ENCODE measurements around the gene NBPF3. TPM values are rescaled to one million over a fixed set of nuclear protein-coding genes. Genes with fewer than 3 reads are reported as not detected.

The NBPF3 gene
- total RNA-seq, 1 donor from 2014 or later, result 22.0 TPM

- Histone ChIP-seq H3K4me1 (peaks cover 11% of the 10 kb centered on the region), H3K27ac (no peak overlapping the region), H3K36me3 (no peaks in the 10 kb centered on the region), H3K9ac (no peak overlapping the region), H4K20me1 (ENCODE audit: low read depth) (no peaks in the 10 kb centered on the region), H3K27me3 (no peaks in the 10 kb centered on the region), H3K4me2 (no peak overlapping the region), H3K4me3 (no peak overlapping the region), H3K79me2 (ENCODE audit: low read depth) (no peaks in the 10 kb centered on the region), H3K9me3 (ENCODE audit: low read depth) (no peaks in the 10 kb centered on the region), H2AFZ (replicated peaks) (no peak overlapping the region), H3F3A (ENCODE audit: low read depth) (peaks cover 6% of the 10 kb centered on the region)
- H3K9me3 Mint-ChIP-seq, result peaks cover 3% of the 10 kb centered on the region
- H3K4me1 Mint-ChIP-seq, result peaks cover 16% of the 10 kb centered on the region
- H3K27me3 Mint-ChIP-seq (ENCODE audit: insufficient read depth, low read depth), result peaks cover 4% of the 10 kb centered on the region
- DNase-seq (ENCODE audit: low spot score), result no peak
- TF ChIP-seq EZH2phosphoT487 (IDR thresholded peaks at IDR 0.05), result no peak
- TF ChIP-seq, protein P1, sequence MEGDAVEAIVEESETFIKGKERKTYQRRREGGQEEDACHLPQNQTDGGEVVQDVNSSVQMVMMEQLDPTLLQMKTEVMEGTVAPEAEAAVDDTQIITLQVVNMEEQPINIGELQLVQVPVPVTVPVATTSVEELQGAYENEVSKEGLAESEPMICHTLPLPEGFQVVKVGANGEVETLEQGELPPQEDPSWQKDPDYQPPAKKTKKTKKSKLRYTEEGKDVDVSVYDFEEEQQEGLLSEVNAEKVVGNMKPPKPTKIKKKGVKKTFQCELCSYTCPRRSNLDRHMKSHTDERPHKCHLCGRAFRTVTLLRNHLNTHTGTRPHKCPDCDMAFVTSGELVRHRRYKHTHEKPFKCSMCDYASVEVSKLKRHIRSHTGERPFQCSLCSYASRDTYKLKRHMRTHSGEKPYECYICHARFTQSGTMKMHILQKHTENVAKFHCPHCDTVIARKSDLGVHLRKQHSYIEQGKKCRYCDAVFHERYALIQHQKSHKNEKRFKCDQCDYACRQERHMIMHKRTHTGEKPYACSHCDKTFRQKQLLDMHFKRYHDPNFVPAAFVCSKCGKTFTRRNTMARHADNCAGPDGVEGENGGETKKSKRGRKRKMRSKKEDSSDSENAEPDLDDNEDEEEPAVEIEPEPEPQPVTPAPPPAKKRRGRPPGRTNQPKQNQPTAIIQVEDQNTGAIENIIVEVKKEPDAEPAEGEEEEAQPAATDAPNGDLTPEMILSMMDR (IDR thresholded peaks at IDR 0.05), result no peak
- no peak for TF ChIP-seq EZH2 (IDR thresholded peaks at IDR 0.05)
- H3K36me3 Mint-ChIP-seq, result no peaks in the 10 kb centered on the region
- no peak overlapping the region for H3K4me3 Mint-ChIP-seq
- no peak overlapping the region for H3K27ac Mint-ChIP-seq
Measured at GRCh38 chr1:21499283-21499950, 59.5 kb downstream of the NBPF3 start.

DNA sequence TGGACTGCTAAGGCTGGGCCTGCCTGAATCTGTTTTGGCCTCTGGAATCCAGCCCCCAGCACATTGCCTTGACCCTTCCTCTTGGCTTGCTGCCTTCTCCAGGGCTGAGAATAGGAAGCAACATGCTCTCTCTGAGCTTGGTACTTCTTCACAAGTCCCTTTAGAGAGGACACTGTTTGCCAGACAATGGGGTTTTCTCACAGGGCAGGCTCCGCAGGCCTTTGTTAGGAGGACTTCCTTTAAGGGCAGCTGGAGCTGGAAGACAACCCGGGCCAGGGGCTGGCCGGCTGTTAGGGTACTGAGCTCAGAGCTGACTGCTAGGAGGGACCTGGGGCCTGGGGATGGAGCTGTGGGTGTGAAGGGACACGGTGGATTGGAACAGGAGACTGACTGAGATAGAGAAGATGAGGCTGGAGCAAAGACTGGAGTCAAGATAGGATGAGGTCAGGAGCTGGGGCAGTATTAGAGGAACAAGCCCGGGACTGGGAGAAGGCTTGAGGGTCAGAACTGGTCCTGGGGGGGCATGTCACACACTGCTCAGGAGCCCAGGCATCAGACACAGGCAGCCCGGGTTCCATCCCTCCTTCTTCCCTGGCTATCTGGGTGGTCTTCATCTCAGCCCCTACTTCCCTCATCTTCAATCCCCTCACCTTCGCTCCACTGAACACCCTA is 63.9 kb downstream of the NBPF3 start:
- Histone ChIP-seq H3F3A (ENCODE audit: low read depth) (peaks cover 8% of the 10 kb centered on the region), H3K4me2 (no peak overlapping the region), H3K4me1 (peaks cover 12% of the 10 kb centered on the region), H3K27ac (no peak overlapping the region), H2AFZ (replicated peaks) (no peak overlapping the region), H3K79me2 (ENCODE audit: low read depth) (no peaks in the 10 kb centered on the region), H3K9ac (no peak overlapping the region), H3K27me3 (peaks cover 12% of the 10 kb centered on the region), H3K4me3 (no peak overlapping the region), H4K20me1 (ENCODE audit: low read depth) (no peaks in the 10 kb centered on the region), H3K9me3 (ENCODE audit: low read depth) (no peaks in the 10 kb centered on the region), H3K36me3 (no peaks in the 10 kb centered on the region)
- H3K27me3 Mint-ChIP-seq (ENCODE audit: insufficient read depth, low read depth), result peaks cover 19% of the 10 kb centered on the region
- peak overlapping the region; percentile 50 for H3K27ac Mint-ChIP-seq
- no peaks in the 10 kb centered on the region for H3K36me3 Mint-ChIP-seq
- peaks cover 3% of the 10 kb centered on the region for H3K9me3 Mint-ChIP-seq
- peak; percentile 63 for DNase-seq (ENCODE audit: low spot score)
- no peak for TF ChIP-seq EZH2phosphoT487 (IDR thresholded peaks at IDR 0.05)
- no peak for TF ChIP-seq EZH2 (IDR thresholded peaks at IDR 0.05)
- TF ChIP-seq, protein P1 (IDR thresholded peaks at IDR 0.05), result no peak
- H3K4me1 Mint-ChIP-seq, result peaks cover 13% of the 10 kb centered on the region
- H3K4me3 Mint-ChIP-seq, result no peak overlapping the region

DNA sequence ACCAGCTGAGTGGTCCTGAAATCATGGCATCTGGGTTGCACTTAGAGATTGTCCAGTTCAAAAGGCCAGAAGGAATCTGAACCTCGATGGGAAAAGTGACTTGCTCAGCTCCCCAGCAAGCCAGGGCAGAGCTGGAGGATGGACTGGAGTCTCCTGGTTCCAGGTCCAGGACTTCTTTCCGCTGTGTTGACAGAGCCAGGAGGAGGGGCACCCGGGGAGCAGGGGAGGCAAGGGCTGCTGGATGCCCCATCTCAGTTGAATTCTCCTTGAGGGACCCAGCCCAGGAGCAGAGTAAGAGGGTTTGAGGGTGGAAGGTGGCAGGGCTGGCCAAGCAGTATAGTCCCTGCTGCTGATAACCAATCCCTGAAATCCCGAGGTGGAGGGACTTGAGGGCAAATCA is 66.9 kb downstream of the NBPF3 start:
- no peaks in the 10 kb centered on the region for H3K36me3 Mint-ChIP-seq
- H3K9me3 Mint-ChIP-seq, result no peaks in the 10 kb centered on the region

More for the DNA sequence above, 66.9 kb downstream of the NBPF3 start:
- Mint-ChIP-seq H3K27me3 (ENCODE audit: insufficient read depth, low read depth) (peaks cover 23% of the 10 kb centered on the region), H3K27ac (no peak overlapping the region), H3K4me3 (no peak overlapping the region), H3K4me1 (peaks cover 32% of the 10 kb centered on the region)
- Histone ChIP-seq H4K20me1 (ENCODE audit: low read depth) (peaks cover 15% of the 10 kb centered on the region), H3K9me3 (ENCODE audit: low read depth) (no peaks in the 10 kb centered on the region), H3K4me1 (peaks cover 23% of the 10 kb centered on the region), H3K4me2 (no peak overlapping the region), H3K79me2 (ENCODE audit: low read depth) (peaks cover 22% of the 10 kb centered on the region), H3K9ac (no peak overlapping the region), H3K27ac (no peak overlapping the region), H3K27me3 (peaks cover 13% of the 10 kb centered on the region), H3K4me3 (no peak overlapping the region), H3K36me3 (no peaks in the 10 kb centered on the region), H2AFZ (replicated peaks) (no peak overlapping the region), H3F3A (ENCODE audit: low read depth) (peaks cover 25% of the 10 kb centered on the region)
- TF ChIP-seq EZH2 (IDR thresholded peaks at IDR 0.05), result no peak
- TF ChIP-seq, protein P1 (IDR thresholded peaks at IDR 0.05), result no peak
- no peak for TF ChIP-seq EZH2phosphoT487 (IDR thresholded peaks at IDR 0.05)
- DNase-seq (ENCODE audit: low spot score), result no peak

All from neural progenitor cell (in vitro differentiated cells).